ENCODE results near the gene CHST8. TPM values are rescaled to one million over a fixed set of nuclear protein-coding genes. Genes with fewer than 3 reads are reported as not detected.

The CHST8 gene
- total RNA-seq, 1 experiment from 2014 or later: 2.3 TPM

DNA sequence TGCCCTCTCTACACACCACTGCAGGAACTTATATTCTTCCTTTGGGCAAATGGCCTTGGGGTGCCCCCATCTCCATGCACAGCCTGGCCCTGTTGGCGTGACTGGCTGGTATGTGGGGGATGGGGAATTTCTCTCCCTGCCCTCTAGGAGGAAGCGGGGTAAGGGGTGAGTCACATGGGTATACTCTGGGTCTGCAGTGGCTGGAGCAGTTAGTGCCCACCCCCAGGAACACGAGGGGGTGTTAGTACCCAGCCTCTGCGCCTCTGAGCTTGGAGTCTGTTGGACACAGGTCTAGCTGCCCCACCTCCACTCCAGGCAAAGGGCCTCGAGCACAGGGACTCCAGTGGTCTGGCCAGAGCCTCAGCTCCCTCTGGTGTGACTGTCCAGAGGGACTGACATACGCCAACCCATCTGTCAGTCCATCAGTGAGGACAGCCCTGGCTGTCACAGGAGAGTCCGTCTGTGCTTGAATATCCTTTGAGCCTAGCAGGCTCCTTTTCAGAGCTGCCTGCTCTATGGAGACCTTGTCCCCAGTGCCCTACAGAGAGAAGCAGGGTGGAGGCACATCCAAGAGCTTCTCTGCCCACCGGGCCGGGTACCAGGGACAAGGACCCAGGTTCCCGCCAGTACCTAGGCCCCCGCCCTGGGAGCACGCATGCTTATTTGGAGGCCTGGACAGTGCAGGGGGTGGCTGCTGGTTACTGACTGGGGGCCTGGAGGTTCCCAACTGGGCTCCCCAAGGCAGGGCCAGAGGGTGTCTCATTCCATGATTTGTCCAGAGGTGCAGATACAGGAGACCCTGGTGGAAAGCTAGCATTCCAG lies 66.6 kb downstream of the CHST8 start:
- no peak for DNase-seq (ENCODE audit: low spot score)
- Histone ChIP-seq H3K4me3 (ENCODE audit: low read depth, low read length, poor library complexity, severe bottlenecking) (no peak overlapping the region), H3K27ac (ENCODE audit: low read depth, low read length, poor library complexity, severe bottlenecking) (no peak overlapping the region), H3K9me3 (ENCODE audit: low read depth, low read length, poor library complexity, severe bottlenecking) (no peaks in the 10 kb centered on the region), H3K27me3 (replicated peaks; ENCODE audit: insufficient read depth, low read depth, low read length, poor library complexity) (peaks cover 32% of the 10 kb centered on the region), H3K36me3 (ENCODE audit: insufficient read depth, low read length, poor library complexity, severe bottlenecking) (no peaks in the 10 kb centered on the region), H3K4me1 (ENCODE audit: insufficient read depth, low read length, poor library complexity, severe bottlenecking) (no peaks in the 10 kb centered on the region)
- TF ChIP-seq EZH2 (IDR thresholded peaks at IDR 0.05; ENCODE audit: borderline replicate concordance, low read depth, low read length, poor library complexity, severe bottlenecking): no peak
- TF ChIP-seq, protein P1, sequence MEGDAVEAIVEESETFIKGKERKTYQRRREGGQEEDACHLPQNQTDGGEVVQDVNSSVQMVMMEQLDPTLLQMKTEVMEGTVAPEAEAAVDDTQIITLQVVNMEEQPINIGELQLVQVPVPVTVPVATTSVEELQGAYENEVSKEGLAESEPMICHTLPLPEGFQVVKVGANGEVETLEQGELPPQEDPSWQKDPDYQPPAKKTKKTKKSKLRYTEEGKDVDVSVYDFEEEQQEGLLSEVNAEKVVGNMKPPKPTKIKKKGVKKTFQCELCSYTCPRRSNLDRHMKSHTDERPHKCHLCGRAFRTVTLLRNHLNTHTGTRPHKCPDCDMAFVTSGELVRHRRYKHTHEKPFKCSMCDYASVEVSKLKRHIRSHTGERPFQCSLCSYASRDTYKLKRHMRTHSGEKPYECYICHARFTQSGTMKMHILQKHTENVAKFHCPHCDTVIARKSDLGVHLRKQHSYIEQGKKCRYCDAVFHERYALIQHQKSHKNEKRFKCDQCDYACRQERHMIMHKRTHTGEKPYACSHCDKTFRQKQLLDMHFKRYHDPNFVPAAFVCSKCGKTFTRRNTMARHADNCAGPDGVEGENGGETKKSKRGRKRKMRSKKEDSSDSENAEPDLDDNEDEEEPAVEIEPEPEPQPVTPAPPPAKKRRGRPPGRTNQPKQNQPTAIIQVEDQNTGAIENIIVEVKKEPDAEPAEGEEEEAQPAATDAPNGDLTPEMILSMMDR (conservative IDR thresholded peaks at IDR 0.05; ENCODE audit: low read depth, low read length): no peak
- ChIA-PET POLR2A (ENCODE audit: low non-redundant PET) (no interaction called here), CTCF (no interaction called here)
- intact Hi-C loops (cut with micrococcal nuclease; ENCODE audit: unreplicated experiment): no loop called here
- no TSS peak for BruUV-seq (replicated peaks)

DNA sequence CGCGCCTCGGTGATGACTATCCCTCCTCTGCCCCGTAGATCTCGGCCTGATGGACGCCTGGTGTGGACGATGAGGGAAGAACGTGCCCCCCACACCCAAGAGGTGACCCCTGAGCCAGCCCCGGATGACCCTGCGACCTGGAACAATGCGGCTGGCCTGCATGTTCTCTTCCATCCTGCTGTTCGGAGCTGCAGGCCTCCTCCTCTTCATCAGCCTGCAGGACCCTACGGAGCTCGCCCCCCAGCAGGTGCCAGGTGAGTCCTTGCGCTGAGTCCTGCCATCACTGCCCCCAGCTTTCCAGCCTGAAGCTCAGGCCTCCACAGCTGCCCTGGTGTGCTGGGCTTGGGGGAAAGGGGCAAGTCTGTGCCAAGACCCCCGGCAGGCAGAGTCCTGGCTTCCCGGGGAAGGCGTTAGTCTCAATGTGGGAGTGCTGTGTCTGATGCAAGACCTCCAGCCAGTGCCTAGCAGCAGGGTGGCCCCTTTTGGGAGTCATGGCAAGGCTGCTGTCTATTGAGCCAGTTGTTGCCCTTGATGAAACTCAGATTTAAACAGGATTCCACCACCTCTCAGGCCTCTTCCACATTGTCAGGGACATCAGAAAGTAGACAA lies 67.5 kb downstream of the CHST8 start:
- Histone ChIP-seq H3K9me3 (ENCODE audit: low read depth, low read length, poor library complexity, severe bottlenecking) (no peaks in the 10 kb centered on the region), H3K27ac (ENCODE audit: low read depth, low read length, poor library complexity, severe bottlenecking) (no peak overlapping the region), H3K4me3 (ENCODE audit: low read depth, low read length, poor library complexity, severe bottlenecking) (no peak overlapping the region), H3K27me3 (replicated peaks; ENCODE audit: insufficient read depth, low read depth, low read length, poor library complexity) (peaks cover 23% of the 10 kb centered on the region), H3K4me1 (ENCODE audit: insufficient read depth, low read length, poor library complexity, severe bottlenecking) (no peaks in the 10 kb centered on the region), H3K36me3 (ENCODE audit: insufficient read depth, low read length, poor library complexity, severe bottlenecking) (no peaks in the 10 kb centered on the region)
- no TSS peak for BruUV-seq (replicated peaks)
- ChIA-PET CTCF (no interaction called here), POLR2A (ENCODE audit: low non-redundant PET) (no interaction called here)
- intact Hi-C loops (cut with micrococcal nuclease; ENCODE audit: unreplicated experiment): no loop called here
- no peak for DNase-seq (ENCODE audit: low spot score)
- TF ChIP-seq EZH2 (IDR thresholded peaks at IDR 0.05; ENCODE audit: borderline replicate concordance, low read depth, low read length, poor library complexity, severe bottlenecking): no peak
- TF ChIP-seq, protein P1 (conservative IDR thresholded peaks at IDR 0.05; ENCODE audit: low read depth, low read length): no peak

DNA sequence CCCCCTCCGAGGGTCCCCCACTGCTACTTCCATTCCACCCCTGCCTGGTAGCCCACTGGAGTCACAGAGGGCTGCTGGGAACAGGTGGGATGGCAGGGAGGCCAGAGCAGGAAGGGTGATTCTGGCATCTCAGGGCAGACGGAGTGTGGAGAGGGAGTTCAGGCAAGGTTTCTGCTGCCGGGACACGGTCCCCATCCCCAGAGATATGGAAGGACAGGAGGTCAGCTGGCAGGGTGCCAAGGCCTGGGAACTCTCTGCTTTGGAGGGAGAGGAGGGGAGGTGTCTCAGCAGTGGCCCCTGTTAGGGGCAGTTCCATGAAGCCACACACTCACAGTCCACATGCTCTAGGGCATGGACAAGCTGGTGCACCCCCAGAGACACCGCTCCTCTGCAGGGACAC lies 68.1 kb downstream of the CHST8 start:
- H3K4me1 ChIP-seq (ENCODE audit: insufficient read depth, low read length, poor library complexity, severe bottlenecking): no peaks in the 10 kb centered on the region
- intact Hi-C loops (cut with micrococcal nuclease; ENCODE audit: unreplicated experiment): no loop called here
- BruUV-seq (replicated peaks): no TSS peak

More for the DNA sequence above, 68.1 kb downstream of the CHST8 start:
- H3K27ac ChIP-seq (ENCODE audit: low read depth, low read length, poor library complexity, severe bottlenecking): no peak overlapping the region
- POLR2A ChIA-PET (ENCODE audit: low non-redundant PET): no interaction called here
- no peak for DNase-seq (ENCODE audit: low spot score)
- no peaks in the 10 kb centered on the region for H3K36me3 ChIP-seq (ENCODE audit: insufficient read depth, low read length, poor library complexity, severe bottlenecking)
- no peaks in the 10 kb centered on the region for H3K9me3 ChIP-seq (ENCODE audit: low read depth, low read length, poor library complexity, severe bottlenecking)
- CTCF ChIA-PET: no interaction called here
- no peak for TF ChIP-seq EZH2 (IDR thresholded peaks at IDR 0.05; ENCODE audit: borderline replicate concordance, low read depth, low read length, poor library complexity, severe bottlenecking)
- TF ChIP-seq, protein P1 (conservative IDR thresholded peaks at IDR 0.05; ENCODE audit: low read depth, low read length): no peak
- H3K4me3 ChIP-seq (ENCODE audit: low read depth, low read length, poor library complexity, severe bottlenecking): no peak overlapping the region
- H3K27me3 ChIP-seq (replicated peaks; ENCODE audit: insufficient read depth, low read depth, low read length, poor library complexity): peaks cover 17% of the 10 kb centered on the region

All from A673 (cell line).